Measurements from ENCODE around the gene WNT3A. TPM values are rescaled to one million over a fixed set of nuclear protein-coding genes. Genes with fewer than 3 reads are reported as not detected.

WNT3A gene
- total and polyA plus RNA-seq, 2 experiments from 2014 or later: 0.07 to 0.65 TPM

- DNase-seq (ENCODE audit: low spot score) (no peak), ATAC-seq (no peak)
- Histone ChIP-seq H4K20me1 (replicated peaks; ENCODE audit: insufficient read depth) (no peaks in the 10 kb centered on the region), H2AFZ (no peak overlapping the region), H3K36me3 (ENCODE audit: insufficient read depth) (no peaks in the 10 kb centered on the region), H3K9me2 (ENCODE audit: insufficient read depth) (no peaks in the 10 kb centered on the region), H3K79me2 (replicated peaks; ENCODE audit: insufficient read depth) (no peaks in the 10 kb centered on the region), H3K27me3 (ENCODE audit: insufficient read depth) (peaks cover 28% of the 10 kb centered on the region), H3K27ac (ENCODE audit: low read depth) (no peak overlapping the region), H3K4me1 (ENCODE audit: insufficient read depth) (no peaks in the 10 kb centered on the region), H3K4me2 (no peak overlapping the region), H3F3A (replicated peaks; ENCODE audit: low read depth) (no peaks in the 10 kb centered on the region), H3K4me3 (no peak overlapping the region)
- TF ChIP-seq CREB1 (CRISPR knock-in tag; IDR thresholded peaks at IDR 0.05; ENCODE audit: low read depth) (no peak), ZNF114 (CRISPR knock-in tag; IDR thresholded peaks at IDR 0.05) (no peak), NANOG (IDR thresholded peaks at IDR 0.05; ENCODE audit: borderline replicate concordance) (no peak), JUNB (IDR thresholded peaks at IDR 0.05; ENCODE audit: unreplicated experiment) (no peak), ETS1 (IDR thresholded peaks at IDR 0.05) (no peak), POLR2AphosphoS5 (IDR thresholded peaks at IDR 0.05; ENCODE audit: low read depth) (no peak), CTCF (conservative IDR thresholded peaks at IDR 0.05; ENCODE audit: low read depth in 2 of 2) (no peak), EZH2 (IDR thresholded peaks at IDR 0.05; ENCODE audit: low read depth, unreplicated experiment) (no peak), STAT1 (IDR thresholded peaks at IDR 0.05; ENCODE audit: unreplicated experiment) (no peak), REST (IDR thresholded peaks at IDR 0.05; ENCODE audit: unreplicated experiment) (no peak), ZNF462 (CRISPR knock-in tag; IDR thresholded peaks at IDR 0.05) (no peak), ZNF331 (CRISPR knock-in tag; IDR thresholded peaks at IDR 0.05; ENCODE audit: low read depth) (no peak), EZH2phosphoT487 (IDR thresholded peaks at IDR 0.05; ENCODE audit: unreplicated experiment) (no peak)
- Mint-ChIP-seq H3K36me3 (ENCODE audit: low read depth) (no peaks in the 10 kb centered on the region; the same call in 2 of the 3 replicates), H3K4me3 (no peak overlapping the region), H3K4me1 (peaks cover 2% of the 10 kb centered on the region; the same call in 1 of the 3 replicates), H3K27me3 (ENCODE audit: insufficient read depth, low read depth, poor library complexity) (peaks cover 22% of the 10 kb centered on the region), H3K9me3 (no peaks in the 10 kb centered on the region; the same call in 2 of the 3 replicates), H3K27ac (no peak overlapping the region)
Observed at GRCh38 chr1:228017356-228018124, 10.7 kb downstream of the WNT3A start.

Data from GM23338 (cell line).